Smooth muscle cell (in vitro differentiated cells): ENCODE results near the gene SLC24A5. TPM values are rescaled to one million over a fixed set of nuclear protein-coding genes. Genes with fewer than 3 reads are reported as not detected.

ENCODE experiments used
- DNase-seq: peaks from one replicate; lab custom pipeline; 2025; ENCODE audit not compliant: unreplicated experiment; lab: John Stamatoyannopoulos, UW
- H2AFZ ChIP-seq: fragments of 200-600 bp; sonication (generic); 2 replicates; pipeline ENCODE4 v1.6.0; 2016; ENCODE audit warnings: antibody characterized with exemption, low read depth, mild to moderate bottlenecking
- H3F3A ChIP-seq: fragments of 200-600 bp; sonication (generic); 2 replicates; pipeline ENCODE4 v1.6.0; 2017; ENCODE audit warnings: antibody characterized with exemption, low read depth
- H3K27ac ChIP-seq: fragments of 200-600 bp; sonication (generic); 2 replicates; pipeline ENCODE4 v1.5.1; 2016; ENCODE audit warnings: low read depth, mild to moderate bottlenecking
- H3K27me3 ChIP-seq: fragments of 200-600 bp; sonication (generic); 2 replicates; pipeline ENCODE4 v1.6.1; 2016; ENCODE audit warnings: low read depth, mild to moderate bottlenecking
- H3K36me3 ChIP-seq: fragments of 200-600 bp; sonication (generic); 2 replicates; pipeline ENCODE4 v1.5.1; 2016; ENCODE audit warnings: low read depth
- H3K4me1 ChIP-seq: fragments of 200-600 bp; sonication (generic); 2 replicates; pipeline ENCODE4 v1.5.1; 2016; ENCODE audit warnings: low read depth
- H3K4me2 ChIP-seq: fragments of 200-600 bp; sonication (generic); 2 replicates; pipeline ENCODE4 v1.6.0; 2016; ENCODE audit warnings: mild to moderate bottlenecking
- H3K4me3 ChIP-seq: fragments of 200-600 bp; sonication (generic); 2 replicates; pipeline ENCODE4 v1.5.1; 2016; ENCODE audit warnings: mild to moderate bottlenecking
- H3K79me2 ChIP-seq: fragments of 200-600 bp; sonication (generic); 2 replicates; pipeline ENCODE4 v1.6.0; 2016; ENCODE audit warnings: low read depth, mild to moderate bottlenecking
- H3K9ac ChIP-seq: fragments of 200-600 bp; sonication (generic); 2 replicates; pipeline ENCODE4 v1.6.0; 2016; ENCODE audit warnings: low read depth
- H3K9me3 ChIP-seq: fragments of 200-600 bp; sonication (generic); replicated peaks from 2 replicates; pipeline ENCODE4 v1.5.1; 2016; ENCODE audit warnings: low read depth
- H4K20me1 ChIP-seq: fragments of 200-600 bp; sonication (generic); 2 replicates; pipeline ENCODE4 v1.6.0; 2016; ENCODE audit warnings: low read depth
- CTCF ChIP-seq: fragments of 200-600 bp; sonication (generic); IDR thresholded peaks from 2 replicates; pipeline ENCODE4 v1.5.1; 2017; ENCODE audit warnings: borderline replicate concordance, mild to moderate bottlenecking, antibody characterized with exemption; ENCODE audit not compliant: insufficient read depth, poor library complexity, severe bottlenecking
- whole genome bisulfite sequencing: methylation state at CpG from one replicate; pipeline ENCODE4 v1.1.7; 2016; ENCODE audit warnings: low lambda C conversion rate; 5-methylcytosine and 5-hydroxymethylcytosine counted together
- polyA plus RNA-seq: library from polyadenylated mRNA; unstranded; fragments of >200 nt; fragmentation: Nextera tagmentation; extraction: Ambion mirVana; gene quantifications from 2 replicates; pipeline ENCODE4 v1.2.1, GENCODE V29; 2016
- total RNA-seq: library from RNA; depleted of rRNA; stranded (reverse); fragments of >200 nt; gene quantifications from 2 replicates; pipeline ENCODE4 v1.2.3, GENCODE V29; 2014

Gene SLC24A5
- not detected in 2 replicates for total RNA-seq
- polyA plus RNA-seq: not detected in 2 replicates

- Histone ChIP-seq H3F3A (no peaks in the 10 kb centered on the region), H3K9ac (no peak within 1 kb of the TSS), H4K20me1 (no peaks in the 10 kb centered on the region), H3K9me3 (no peaks in the 10 kb centered on the region), H3K4me3 (no peak within 1 kb of the TSS), H3K4me1 (no peaks in the 10 kb centered on the region), H3K4me2 (no peak within 1 kb of the TSS), H3K79me2 (no peaks in the 10 kb centered on the region), H2AFZ (no peak within 1 kb of the TSS), H3K27me3 (peaks cover 6% of the 10 kb centered on the region), H3K36me3 (no peaks in the 10 kb centered on the region), H3K27ac (no peak within 1 kb of the TSS)
- DNase-seq: no peak
- no peak for TF ChIP-seq CTCF
- 88% methylated on average over 6 of the region's 6 CpGs for WGBS
These were observed at the start of gene SLC24A5 for GRCh38 chr15:48120745-48121144. Gene SLC24A5 (plus strand): TSS chr15:48120990. CDS start chr15:48121045, 55 bp downstream.

- no peaks in the 10 kb centered on the region for H3K79me2 ChIP-seq
- no peaks in the 10 kb centered on the region for H3K27me3 ChIP-seq
- no peak overlapping the region for H3K4me2 ChIP-seq
- no peaks in the 10 kb centered on the region for H3F3A ChIP-seq
- DNase-seq: no peak
- no peak overlapping the region for H3K27ac ChIP-seq
- H3K9me3 ChIP-seq: no peaks in the 10 kb centered on the region
- no peaks in the 10 kb centered on the region for H4K20me1 ChIP-seq
- TF ChIP-seq CTCF: no peak
- no peaks in the 10 kb centered on the region for H3K4me1 ChIP-seq
- no peak overlapping the region for H3K4me3 ChIP-seq
- no peaks in the 10 kb centered on the region for H3K36me3 ChIP-seq
- H2AFZ ChIP-seq: no peak overlapping the region
- WGBS: 90% methylated on average over 6 of the region's 6 CpGs
- H3K9ac ChIP-seq: no peak overlapping the region
These were observed 47.8 kb upstream of the SLC24A5 start for GRCh38 chr15:48072941-48073340.

- DNase-seq: no peak
- Histone ChIP-seq H3F3A (no peaks in the 10 kb centered on the region), H4K20me1 (no peaks in the 10 kb centered on the region), H3K4me2 (no peak overlapping the region), H3K27me3 (no peaks in the 10 kb centered on the region), H3K4me3 (no peak overlapping the region), H3K9me3 (no peaks in the 10 kb centered on the region), H3K4me1 (no peaks in the 10 kb centered on the region), H2AFZ (no peak overlapping the region), H3K27ac (no peak overlapping the region), H3K9ac (no peak overlapping the region), H3K79me2 (no peaks in the 10 kb centered on the region), H3K36me3 (no peaks in the 10 kb centered on the region)
- 85% methylated on average over 4 of the region's 4 CpGs for WGBS
- no peak for TF ChIP-seq CTCF
These were observed 46.9 kb upstream of the SLC24A5 start for GRCh38 chr15:48073881-48074280.

GRCh38 chr15:48076454-48076853 lies 44.3 kb upstream of the SLC24A5 start:
- no peaks in the 10 kb centered on the region for H3F3A ChIP-seq
- peak overlapping the region; percentile 25 for H3K4me2 ChIP-seq
- no peak overlapping the region for H3K4me3 ChIP-seq
- no peaks in the 10 kb centered on the region for H3K36me3 ChIP-seq
- no peaks in the 10 kb centered on the region for H3K27me3 ChIP-seq
- H3K4me1 ChIP-seq: no peaks in the 10 kb centered on the region
- no peak overlapping the region for H2AFZ ChIP-seq
- WGBS: 34% methylated on average over 4 of the region's 4 CpGs
- no peaks in the 10 kb centered on the region for H3K9me3 ChIP-seq
- no peak overlapping the region for H3K9ac ChIP-seq
- no peaks in the 10 kb centered on the region for H4K20me1 ChIP-seq
- TF ChIP-seq CTCF: no peak
- DNase-seq: no peak
- H3K79me2 ChIP-seq: no peaks in the 10 kb centered on the region
- H3K27ac ChIP-seq: no peak overlapping the region
